Measurements from ENCODE around the gene CBX1. TPM values are rescaled to one million over a fixed set of nuclear protein-coding genes. Genes with fewer than 3 reads are reported as not detected.

CBX1 gene
- polyA plus RNA-seq, 1 donor from 2014 or later = 363 TPM

GRCh38 chr17:48027322-48027981 lies 73.8 kb downstream of the CBX1 start:
- H3K4me3 ChIP-seq (ENCODE audit: low read length) = no peak overlapping the region
- H3K9me2 ChIP-seq (ENCODE audit: insufficient read depth, low read length) = no peaks in the 10 kb centered on the region
- H4K20me1 ChIP-seq (ENCODE audit: insufficient read depth) = no peaks in the 10 kb centered on the region
- no peak overlapping the region for H3K4me2 ChIP-seq (ENCODE audit: low read length)
- H3K9me3 ChIP-seq (ENCODE audit: low read length) = no peaks in the 10 kb centered on the region
- TF ChIP-seq TAF1 (IDR thresholded peaks at IDR 0.05; ENCODE audit: low read depth) (no peak), REST (IDR thresholded peaks at IDR 0.05; ENCODE audit: borderline replicate concordance) (no peak), EZH2 (IDR thresholded peaks at IDR 0.05; ENCODE audit: borderline replicate concordance, insufficient read depth, low read length, poor library complexity, severe bottlenecking) (no peak), CTCF (IDR thresholded peaks at IDR 0.05; ENCODE audit: poor library complexity, severe bottlenecking) (no peak), MXI1 (conservative IDR thresholded peaks at IDR 0.05; ENCODE audit: poor library complexity, severe bottlenecking) (no peak), EP300 (conservative IDR thresholded peaks at IDR 0.05; ENCODE audit: poor library complexity, severe bottlenecking) (no peak), RAD21 (conservative IDR thresholded peaks at IDR 0.05) (no peak), SMC3 (conservative IDR thresholded peaks at IDR 0.05; ENCODE audit: poor library complexity) (no peak), POLR2AphosphoS5 (IDR thresholded peaks at IDR 0.05) (no peak)
- H3K27ac ChIP-seq (ENCODE audit: low read length) = no peak overlapping the region
- no peaks in the 10 kb centered on the region for H3K36me3 ChIP-seq (ENCODE audit: insufficient read depth, low read length)
- H3K9ac ChIP-seq (ENCODE audit: low read length) = no peak overlapping the region
- no peak overlapping the region for H2AFZ ChIP-seq (ENCODE audit: low read depth, low read length)
- no peaks in the 10 kb centered on the region for H3K79me2 ChIP-seq (replicated peaks; ENCODE audit: insufficient read depth, low read length)
- no peaks in the 10 kb centered on the region for H3F3A ChIP-seq (ENCODE audit: insufficient read depth, low read length, poor library complexity, severe bottlenecking)
- H3K27me3 ChIP-seq (ENCODE audit: insufficient read depth, low read depth, low read length) = peaks cover 18% of the 10 kb centered on the region

GRCh38 chr17:48026502-48027321 lies 74.6 kb downstream of the CBX1 start:
- Histone ChIP-seq H3K79me2 (replicated peaks; ENCODE audit: insufficient read depth, low read length) (no peaks in the 10 kb centered on the region), H3K4me2 (ENCODE audit: low read length) (no peak overlapping the region), H2AFZ (ENCODE audit: low read depth, low read length) (no peak overlapping the region), H3K9ac (ENCODE audit: low read length) (peak overlapping the region; percentile 56), H3K36me3 (ENCODE audit: insufficient read depth, low read length) (no peaks in the 10 kb centered on the region), H4K20me1 (ENCODE audit: insufficient read depth) (no peaks in the 10 kb centered on the region), H3K9me3 (ENCODE audit: low read length) (no peaks in the 10 kb centered on the region), H3K27ac (ENCODE audit: low read length) (no peak overlapping the region), H3F3A (ENCODE audit: insufficient read depth, low read length, poor library complexity, severe bottlenecking) (no peaks in the 10 kb centered on the region), H3K4me3 (ENCODE audit: low read length) (no peak overlapping the region), H3K9me2 (ENCODE audit: insufficient read depth, low read length) (no peaks in the 10 kb centered on the region), H3K27me3 (ENCODE audit: insufficient read depth, low read depth, low read length) (peaks cover 18% of the 10 kb centered on the region)
- TF ChIP-seq TAF1 (IDR thresholded peaks at IDR 0.05; ENCODE audit: low read depth) (no peak), SMC3 (conservative IDR thresholded peaks at IDR 0.05; ENCODE audit: poor library complexity) (peak; percentile 95), CTCF (IDR thresholded peaks at IDR 0.05; ENCODE audit: poor library complexity, severe bottlenecking) (peak; percentile 93), RAD21 (conservative IDR thresholded peaks at IDR 0.05) (peak; percentile 87), POLR2AphosphoS5 (IDR thresholded peaks at IDR 0.05) (peak; percentile 48)

Measured in neural cell (in vitro differentiated cells).